HG02642 (cell line): ENCODE data around the gene CLEC9A.
"Not testable (repeated sequence)": the region's sequence is repeated elsewhere in the genome, so short reads cannot be mapped to it uniquely, and the experiment has no call there.

Source experiments
- ATAC-seq: cut with Tn5 transposase; IDR thresholded peaks from one replicate; pipeline ENCODE4 v1.9.1; 2021; ENCODE audit warnings: mild to moderate bottlenecking; ENCODE audit not compliant: unreplicated experiment, poor library complexity

Gene CLEC9A

GRCh38 chr12:10030446-10030845 is at the start of gene CLEC9A:
Gene CLEC9A (plus strand): TSS chr12:10030682. CDS start chr12:10052688, 22,006 bp downstream.
- no peak for ATAC-seq

- no peak for ATAC-seq
Observed at GRCh38 chr12:9991876-9992275, 38.6 kb upstream of the CLEC9A start.

DNA sequence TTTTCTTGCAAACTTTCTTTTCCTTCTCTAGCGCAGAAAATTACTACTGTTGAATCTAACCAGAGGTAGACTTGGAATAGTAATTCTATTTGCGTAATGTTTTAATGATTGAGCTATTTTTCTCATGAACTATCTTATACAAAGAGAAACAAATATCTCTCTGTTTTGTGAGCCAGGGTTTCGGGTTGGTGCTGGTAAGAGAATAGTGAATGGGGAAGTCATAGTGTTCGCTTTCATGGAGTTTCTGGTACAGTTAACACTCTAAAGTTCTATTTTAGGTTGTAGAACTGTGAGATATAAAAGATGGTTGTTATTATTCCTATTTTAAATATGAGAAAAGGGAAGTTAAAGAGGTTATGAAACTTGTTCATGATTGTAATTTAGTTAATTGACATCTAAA is 38.2 kb upstream of the CLEC9A start:
- ATAC-seq: no peak

DNA sequence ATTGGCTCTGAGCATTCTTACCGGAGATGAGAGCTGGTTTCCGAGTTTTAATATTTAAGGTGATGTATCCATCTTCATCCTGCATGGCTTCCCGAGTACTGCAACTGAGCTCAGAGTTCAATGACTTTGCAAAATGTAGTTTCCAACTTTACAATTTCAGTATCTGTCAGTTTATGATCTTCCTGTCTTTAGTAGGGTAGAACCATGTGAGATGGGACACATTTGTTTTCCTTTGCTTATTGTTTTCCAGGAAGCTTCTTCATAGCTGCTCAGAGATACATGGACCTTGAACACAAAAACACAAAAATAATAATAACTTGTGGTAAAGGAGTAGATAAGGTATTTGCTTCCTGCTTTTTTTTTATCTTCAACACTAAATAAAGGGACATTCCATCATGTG is 31.5 kb upstream of the CLEC9A start, which contains the start of gene CLEC1B:
Gene CLEC1B, minus strand, starts transcription at position 106 of the 400 bp plus-strand sequence. Its CDS starts 21 bp downstream, at position 85.
- no peak for ATAC-seq

GRCh38 chr12:10001171-10001776 is 29.2 kb upstream of the CLEC9A start:
- ATAC-seq: no peak

- ATAC-seq: no peak
Observed at GRCh38 chr12:10012630-10013330, 17.7 kb upstream of the CLEC9A start.

GRCh38 chr12:10015450-10015849 is 15.0 kb upstream of the CLEC9A start:
- ATAC-seq: no peak

DNA sequence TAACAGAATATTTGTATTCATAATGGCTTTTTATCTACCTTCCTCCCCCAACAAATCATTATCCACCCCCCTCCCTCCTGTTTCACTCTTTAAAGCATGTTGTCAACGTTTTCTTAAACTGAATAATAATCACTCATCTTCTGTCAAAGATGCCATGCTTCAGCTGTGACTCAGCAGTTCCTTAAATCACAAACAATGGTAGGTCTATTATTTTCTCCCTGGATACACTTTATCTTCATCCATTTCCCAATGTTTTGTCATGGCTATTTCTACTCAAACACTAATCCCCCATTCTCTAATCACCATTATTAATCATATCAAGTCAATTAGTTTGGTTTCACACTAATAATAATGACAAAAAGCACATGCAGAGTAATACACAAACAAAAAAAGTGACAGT is 13.6 kb upstream of the CLEC9A start:
- ATAC-seq: no peak

DNA sequence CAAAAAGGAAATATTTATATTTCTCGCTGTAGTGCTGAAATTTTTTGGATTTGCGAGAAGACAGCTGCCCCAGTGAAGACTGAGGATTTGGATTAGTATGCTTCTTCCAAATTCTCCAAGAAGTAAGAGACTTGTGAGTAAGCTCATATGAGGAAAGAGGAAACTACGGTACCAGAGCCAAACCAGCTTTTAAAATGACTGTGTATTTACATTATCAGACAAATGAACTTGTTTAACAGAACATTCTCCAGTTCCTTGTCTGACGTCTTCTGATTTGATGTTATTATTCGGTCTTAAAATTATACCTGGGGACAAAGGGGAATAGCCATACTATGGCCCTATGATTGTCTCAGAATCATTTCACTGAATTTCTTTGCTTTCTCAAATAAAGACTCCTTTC is 12.1 kb upstream of the CLEC9A start:
- ATAC-seq: no peak

GRCh38 chr12:10021342-10021741 is 9.1 kb upstream of the CLEC9A start:
- ATAC-seq: no peak

DNA sequence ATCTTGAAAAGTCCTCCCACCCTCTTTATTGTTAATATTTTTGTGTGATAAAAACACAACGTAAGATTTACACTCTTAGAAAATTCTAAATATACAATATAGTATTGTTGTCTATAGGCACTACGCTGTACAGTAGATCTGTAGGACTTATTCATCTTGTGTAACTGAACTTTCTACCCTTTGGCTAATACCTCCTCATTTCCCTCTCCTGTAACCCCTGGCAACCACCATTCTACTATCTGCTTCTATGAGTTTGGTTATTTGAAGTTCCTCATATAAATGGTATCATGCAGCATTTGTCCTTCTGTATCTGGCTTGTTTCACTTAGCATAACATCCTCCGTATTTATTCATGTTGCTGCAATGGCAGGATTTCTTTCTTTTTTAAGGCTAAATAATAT is 5.2 kb upstream of the CLEC9A start:
- ATAC-seq: no peak

GRCh38 chr12:10026666-10027065 is 3.8 kb upstream of the CLEC9A start:
- not testable (repeated sequence) for ATAC-seq

DNA sequence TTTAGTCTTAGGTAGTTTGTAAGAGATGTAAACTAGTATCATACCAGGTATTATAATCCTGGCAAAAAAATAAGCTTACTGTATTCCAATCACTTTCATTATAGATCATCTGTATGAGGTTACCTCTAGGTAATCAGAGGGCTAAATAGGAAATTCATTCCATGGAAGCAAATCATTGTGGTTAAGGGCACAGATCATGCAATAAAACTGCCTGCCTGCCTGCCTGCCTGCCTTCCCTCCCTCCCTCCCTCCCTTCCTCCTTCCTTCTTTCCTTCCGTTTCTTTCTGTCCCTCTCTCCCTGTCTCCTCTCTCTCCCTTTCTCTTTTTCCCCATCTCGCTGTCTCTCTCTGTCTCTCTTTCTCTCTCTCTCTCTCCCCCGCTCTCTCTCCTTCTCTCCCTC is 3.2 kb upstream of the CLEC9A start:
- no peak for ATAC-seq

- ATAC-seq: no peak
Observed at GRCh38 chr12:10027721-10028120, 2.8 kb upstream of the CLEC9A start.

DNA sequence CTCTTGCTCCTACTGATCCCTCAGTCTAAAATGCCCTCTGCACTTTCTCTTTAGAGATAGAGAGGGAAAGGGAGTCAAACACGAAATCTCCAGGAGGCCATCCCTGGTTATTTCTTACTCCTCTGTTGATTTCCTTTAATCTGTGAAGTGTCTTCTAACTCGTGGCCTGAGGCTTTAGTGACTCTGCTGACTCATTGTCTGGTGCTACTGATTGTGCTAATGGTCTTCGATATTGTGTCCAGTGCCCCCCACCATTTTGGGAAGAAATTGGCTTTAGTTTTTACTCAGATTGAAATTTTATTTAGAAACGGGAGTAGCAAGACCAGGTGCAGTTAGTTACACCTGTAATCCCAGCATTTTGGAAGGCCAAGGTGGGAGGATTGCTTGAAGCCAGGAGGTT is 839 bp downstream of the CLEC9A start:
- no peak for ATAC-seq

- ATAC-seq: no peak
Observed at GRCh38 chr12:10031771-10032175, 1.3 kb downstream of the CLEC9A start.

DNA sequence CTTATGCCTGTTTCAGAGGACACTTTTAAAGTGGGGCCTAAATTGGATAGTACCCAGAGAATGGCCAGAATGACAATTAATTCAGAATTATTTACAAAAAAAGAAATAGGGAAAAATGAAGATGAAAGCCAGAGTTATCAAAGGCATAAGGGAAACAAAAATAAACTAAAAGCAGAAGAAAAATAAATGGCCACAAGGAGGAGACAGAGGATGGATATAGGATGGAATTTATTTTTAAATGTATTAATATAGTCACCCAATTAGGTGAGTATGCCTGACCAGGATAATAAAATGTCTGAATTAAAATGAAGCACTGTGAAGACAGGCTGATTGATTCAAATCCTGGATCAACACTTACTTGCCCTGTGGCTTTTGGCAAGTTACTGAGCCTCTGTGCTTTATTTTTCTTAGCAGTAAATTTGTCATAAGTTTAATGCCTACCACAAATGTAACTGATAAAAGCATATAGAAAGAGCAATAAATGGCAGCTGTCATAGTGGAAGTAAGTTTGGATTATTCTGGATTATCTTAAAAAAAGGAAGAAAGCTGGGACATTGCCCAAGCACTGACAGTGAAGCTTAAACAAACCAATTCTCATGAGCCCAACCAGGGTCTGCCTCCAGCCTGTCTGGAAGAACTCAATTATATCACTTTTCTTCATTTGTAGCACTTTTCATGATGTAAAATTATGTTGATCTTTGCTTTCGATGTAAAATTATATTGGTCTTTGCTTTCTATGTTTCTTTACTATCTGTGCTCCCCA is 3.5 kb downstream of the CLEC9A start:
- ATAC-seq: no peak

DNA sequence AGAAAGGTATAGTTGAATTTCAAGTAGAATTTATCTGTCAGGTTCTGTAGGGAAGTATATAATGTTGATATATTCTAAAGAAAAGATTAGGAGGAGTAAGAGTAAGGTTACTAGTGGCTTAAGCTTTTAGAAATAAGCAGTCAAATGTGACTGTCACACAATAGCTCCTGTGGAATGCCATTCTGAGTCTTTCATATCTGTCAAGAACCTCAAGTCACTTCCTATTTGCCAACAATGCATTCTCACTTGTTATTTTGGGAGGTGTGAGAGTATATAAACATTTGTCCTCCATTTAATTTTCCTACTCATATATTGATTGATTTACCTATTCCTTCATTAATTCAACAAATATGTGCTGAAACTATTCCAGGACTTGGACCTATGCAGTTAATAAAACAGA is 11.7 kb downstream of the CLEC9A start:
- no peak for ATAC-seq

DNA sequence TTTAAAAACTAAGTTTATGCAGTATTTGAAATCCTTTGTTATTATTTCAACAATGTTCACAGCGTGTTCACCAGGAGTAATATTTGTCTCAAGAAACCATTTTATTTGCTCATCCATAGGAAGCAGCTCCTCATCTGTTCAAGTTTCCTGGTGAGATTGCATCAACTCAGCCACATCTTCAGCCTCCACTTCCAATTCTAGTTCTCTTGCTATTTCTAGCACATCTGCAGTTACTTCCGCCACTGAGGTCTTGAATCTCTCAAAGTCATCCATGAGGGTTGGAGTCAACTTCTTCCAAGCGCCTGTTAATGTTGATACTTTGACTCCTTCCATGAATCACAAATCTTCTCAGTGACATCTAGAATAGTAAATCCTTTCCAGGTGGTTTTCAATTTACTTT is 18.0 kb downstream of the CLEC9A start:
- no peak for ATAC-seq

DNA sequence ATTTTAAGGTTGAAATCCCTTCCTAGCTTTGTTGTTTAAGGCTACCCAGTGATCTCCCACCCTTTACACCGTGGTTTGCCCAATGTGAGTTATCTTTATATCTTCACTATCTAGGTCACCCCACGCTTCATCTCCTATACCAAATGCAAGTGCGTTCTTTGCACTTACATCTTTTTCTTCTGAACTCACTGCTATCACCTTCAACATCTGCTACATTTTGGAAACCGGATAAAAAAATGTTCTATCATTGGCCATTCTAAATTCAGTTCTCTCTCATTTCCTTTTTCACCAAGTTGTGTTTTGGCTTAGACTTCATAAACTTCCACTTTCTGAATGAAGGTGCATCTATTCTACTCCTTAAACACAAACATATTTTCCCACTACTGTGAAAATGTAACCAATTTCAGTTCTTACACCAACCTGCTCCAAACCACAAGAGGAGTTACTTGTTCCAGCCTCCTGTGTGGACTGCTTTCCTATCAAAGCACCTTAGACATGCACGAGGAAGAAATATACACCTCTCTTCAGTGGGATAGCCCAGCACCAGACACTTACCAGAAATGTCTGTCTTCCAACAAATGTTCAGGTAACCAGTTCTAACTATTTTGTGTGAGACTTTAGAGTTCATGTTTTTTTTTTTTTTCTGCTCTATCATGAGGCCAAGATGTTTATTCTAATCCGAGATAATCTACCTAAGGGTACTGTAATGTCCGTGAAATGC is 21.9 kb downstream of the CLEC9A start:
- peak; percentile 47 for ATAC-seq

DNA sequence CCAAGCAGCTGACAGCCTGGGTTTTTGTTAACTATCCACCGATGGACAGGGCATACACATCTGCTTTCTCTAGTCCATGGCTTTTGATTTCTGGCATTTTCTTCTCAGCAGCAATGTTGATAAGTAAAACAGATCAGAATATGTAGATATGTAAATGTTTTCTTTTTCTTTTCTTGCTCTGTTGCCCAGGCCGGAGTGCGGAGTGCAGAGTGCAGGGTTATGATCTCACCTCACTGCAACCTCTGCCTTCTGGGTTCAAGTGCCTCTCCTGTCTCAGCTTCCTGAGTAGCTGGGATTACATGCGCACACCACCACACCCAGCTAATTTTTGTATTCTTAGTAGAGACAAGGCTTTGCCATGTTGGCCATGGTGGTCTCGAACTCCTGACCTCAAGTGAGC is 27.9 kb downstream of the CLEC9A start:
- no peak for ATAC-seq
